Brain microvascular endothelial cell (primary cell): ENCODE data around the gene ENPP7.
A peak's percentile ranks its signal among the peaks of the same experiment; 100 is the strongest.

ENCODE experiments used
- DNase-seq: peaks from one replicate; pipeline ENCODE4 v3.0.0-alpha.2; 2020
- H3K27ac ChIP-seq: fragments of 250-450 bp; sonication (Bioruptor Pico); 2 replicates; pipeline ENCODE4 v1.5.1; 2020; ENCODE audit warnings: mild to moderate bottlenecking, moderate library complexity
- H3K27me3 ChIP-seq: fragments of 250-450 bp; sonication (Bioruptor Pico); replicated peaks from 2 replicates; pipeline ENCODE4 v1.5.1; 2020; ENCODE audit warnings: mild to moderate bottlenecking
- H3K36me3 ChIP-seq: fragments of 250-450 bp; sonication (Bioruptor Pico); replicated peaks from 2 replicates; pipeline ENCODE4 v1.5.1; 2020; ENCODE audit warnings: mild to moderate bottlenecking
- H3K4me3 ChIP-seq: 2 replicates; pipeline ENCODE4 v1.5.1; 2011; ENCODE audit warnings: low read depth, mild to moderate bottlenecking, control low read depth, low read length, moderate library complexity
- in situ Hi-C: cut with HindIII; loops from 2 replicates; pipeline ENCODE4 v1.10.0; 2017; ENCODE audit warnings: low sequenced_read_pairs, low pct_ligation_motif_present
- TF ChIP-seq, protein P1 (sequence below): IDR thresholded peaks from 2 replicates; pipeline ENCODE4 v1.5.1; 2011; ENCODE audit warnings: low read depth, mild to moderate bottlenecking, moderate library complexity, low read length, control low read depth, inconsistent platforms; ENCODE audit errors: missing control alignments

Gene ENPP7

GRCh38 chr17:79788455-79788854 is 57.7 kb downstream of the ENPP7 start:
- TF ChIP-seq, protein P1, sequence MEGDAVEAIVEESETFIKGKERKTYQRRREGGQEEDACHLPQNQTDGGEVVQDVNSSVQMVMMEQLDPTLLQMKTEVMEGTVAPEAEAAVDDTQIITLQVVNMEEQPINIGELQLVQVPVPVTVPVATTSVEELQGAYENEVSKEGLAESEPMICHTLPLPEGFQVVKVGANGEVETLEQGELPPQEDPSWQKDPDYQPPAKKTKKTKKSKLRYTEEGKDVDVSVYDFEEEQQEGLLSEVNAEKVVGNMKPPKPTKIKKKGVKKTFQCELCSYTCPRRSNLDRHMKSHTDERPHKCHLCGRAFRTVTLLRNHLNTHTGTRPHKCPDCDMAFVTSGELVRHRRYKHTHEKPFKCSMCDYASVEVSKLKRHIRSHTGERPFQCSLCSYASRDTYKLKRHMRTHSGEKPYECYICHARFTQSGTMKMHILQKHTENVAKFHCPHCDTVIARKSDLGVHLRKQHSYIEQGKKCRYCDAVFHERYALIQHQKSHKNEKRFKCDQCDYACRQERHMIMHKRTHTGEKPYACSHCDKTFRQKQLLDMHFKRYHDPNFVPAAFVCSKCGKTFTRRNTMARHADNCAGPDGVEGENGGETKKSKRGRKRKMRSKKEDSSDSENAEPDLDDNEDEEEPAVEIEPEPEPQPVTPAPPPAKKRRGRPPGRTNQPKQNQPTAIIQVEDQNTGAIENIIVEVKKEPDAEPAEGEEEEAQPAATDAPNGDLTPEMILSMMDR: no peak
- in situ Hi-C loops: loop anchor here (25.0 kb wide), 1 partner anchor 199 kb away; no protein-coding TSS in a partner anchor
- Histone ChIP-seq H3K27ac (no peak overlapping the region), H3K27me3 (peaks cover 40% of the 10 kb centered on the region), H3K36me3 (no peaks in the 10 kb centered on the region), H3K4me3 (no peak overlapping the region)
- DNase-seq: no peak

DNA sequence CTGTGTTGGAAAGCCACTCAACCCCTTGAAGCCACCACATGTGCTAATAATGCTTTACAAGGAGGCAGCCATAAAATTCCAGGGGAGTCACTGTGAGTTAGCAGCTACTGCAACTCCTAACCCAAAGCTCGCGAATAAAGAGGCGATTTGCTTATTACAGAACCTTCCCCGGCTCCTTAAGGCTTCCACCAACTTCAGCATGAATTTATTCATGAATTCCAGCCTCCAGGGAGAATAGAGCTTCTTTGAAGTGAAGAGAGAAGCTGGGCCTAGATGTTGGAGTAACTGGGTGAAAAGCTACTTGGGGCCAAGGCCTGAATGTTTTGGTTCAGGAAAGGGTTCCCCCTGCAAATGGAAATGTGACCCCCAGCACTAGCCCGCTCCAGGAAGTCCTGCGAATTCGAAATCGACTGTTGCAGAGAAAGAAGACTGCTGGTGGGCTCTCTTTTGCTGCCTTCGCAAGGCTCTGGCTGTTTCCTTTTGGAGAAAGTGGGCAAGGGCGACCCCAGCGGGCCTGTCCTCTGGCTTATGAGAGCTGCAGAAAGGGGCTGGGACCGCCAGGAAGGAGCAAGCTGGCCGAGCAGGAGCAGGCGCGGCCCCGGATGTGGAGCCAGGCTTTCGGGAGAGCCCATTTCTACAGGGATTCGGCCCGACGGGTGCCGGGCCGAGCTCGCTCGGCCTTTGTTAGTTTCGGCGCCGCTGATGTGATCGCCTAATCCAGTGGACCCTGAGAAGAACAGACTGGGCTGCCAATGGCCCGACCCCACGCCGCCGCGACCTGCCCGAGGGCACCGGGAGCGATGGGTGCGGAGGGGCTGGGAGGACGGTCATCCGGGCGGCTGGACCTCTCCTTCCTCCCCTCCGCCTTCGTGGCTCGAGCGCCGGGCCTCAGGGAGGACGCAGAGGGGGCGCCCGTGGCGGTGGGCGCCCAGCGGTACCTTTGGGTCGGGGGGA is 58.5 kb downstream of the ENPP7 start:
- Histone ChIP-seq H3K27me3 (peaks cover 40% of the 10 kb centered on the region), H3K36me3 (no peaks in the 10 kb centered on the region), H3K27ac (no peak overlapping the region), H3K4me3 (no peak overlapping the region)
- in situ Hi-C loops: loop anchor here (25.0 kb wide), 1 partner anchor 198 kb away; no protein-coding TSS in a partner anchor
- DNase-seq: no peak
- TF ChIP-seq, protein P1: peak; percentile 5

DNA sequence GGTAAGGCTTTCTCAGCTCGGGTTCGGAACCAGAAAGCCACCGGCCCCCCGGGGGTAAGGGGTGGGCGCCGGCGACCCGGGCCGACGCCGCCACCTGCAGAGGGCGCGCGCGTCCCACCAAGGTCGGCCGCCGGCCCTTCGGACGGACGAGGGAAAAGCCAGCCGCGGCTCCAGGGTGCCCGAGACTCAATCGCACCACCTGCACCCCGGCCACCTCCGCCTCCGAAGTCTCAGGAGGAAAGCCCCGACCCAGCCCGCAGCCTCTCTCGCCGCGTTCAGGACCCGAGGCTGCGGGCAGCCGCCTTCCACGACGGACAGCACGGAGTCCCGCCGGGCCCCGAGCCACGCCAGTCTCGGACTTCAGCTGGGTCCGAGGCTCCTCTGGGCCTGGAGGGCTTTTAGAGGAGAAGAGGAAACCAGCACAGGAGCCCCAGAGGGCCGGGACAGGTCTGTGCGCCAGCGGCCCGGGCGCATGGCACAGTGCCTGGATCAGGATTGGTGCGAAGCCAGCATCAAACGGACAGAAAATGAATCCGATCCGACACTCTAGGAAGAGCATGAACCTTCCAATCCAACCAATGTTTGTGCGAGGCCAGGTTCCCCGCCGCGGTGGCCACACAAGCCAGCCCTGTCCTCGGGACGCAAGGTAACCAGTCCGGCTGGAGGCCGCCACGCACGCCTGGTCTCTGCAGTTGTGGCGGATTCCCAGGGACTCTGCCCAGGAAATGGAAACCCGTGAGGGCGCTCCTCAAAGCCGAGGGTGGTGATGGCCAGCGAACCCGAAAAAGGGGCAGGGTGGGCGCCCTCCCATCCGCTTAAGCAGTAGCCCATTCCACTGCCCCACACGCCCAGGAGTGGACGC is 59.4 kb downstream of the ENPP7 start:
- TF ChIP-seq, protein P1: peak; percentile 41
- no peak for DNase-seq
- peaks cover 2% of the 10 kb centered on the region for H3K36me3 ChIP-seq
- H3K4me3 ChIP-seq: no peak overlapping the region
- H3K27me3 ChIP-seq: peaks cover 40% of the 10 kb centered on the region
- in situ Hi-C loops: loop anchor here (25.0 kb wide), 1 partner anchor 197 kb away; no protein-coding TSS in a partner anchor
- no peak overlapping the region for H3K27ac ChIP-seq

- no peak for DNase-seq
- H3K4me3 ChIP-seq: no peak overlapping the region
- peaks cover 40% of the 10 kb centered on the region for H3K27me3 ChIP-seq
- in situ Hi-C loops: loop anchor here (25.0 kb wide), 1 partner anchor 196 kb away; no protein-coding TSS in a partner anchor
- peaks cover 2% of the 10 kb centered on the region for H3K36me3 ChIP-seq
- H3K27ac ChIP-seq: no peak overlapping the region
- TF ChIP-seq, protein P1: no peak
Observed at GRCh38 chr17:79790805-79791734, 60.3 kb downstream of the ENPP7 start.

DNA sequence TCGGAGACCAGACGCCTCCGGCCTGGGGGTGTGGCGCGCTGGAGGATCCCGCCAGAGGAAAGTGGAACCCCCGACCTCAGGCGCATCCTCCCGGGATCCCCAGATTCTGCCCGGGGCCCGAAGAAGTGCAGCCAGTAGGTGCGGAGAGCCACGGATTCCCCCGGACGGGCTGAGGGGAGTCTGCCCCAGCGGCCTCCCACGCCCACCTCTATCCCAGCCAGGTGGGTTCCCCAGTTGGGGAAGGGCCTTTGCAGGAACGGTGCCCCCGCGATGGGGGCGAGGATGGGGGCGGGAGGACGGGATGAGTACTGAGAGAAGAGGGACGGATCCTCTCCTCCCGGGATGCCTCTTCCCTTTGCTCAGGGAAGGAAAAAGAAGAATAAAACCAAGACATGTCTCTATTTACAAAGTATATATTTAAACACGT is 61.0 kb downstream of the ENPP7 start:
- peaks cover 40% of the 10 kb centered on the region for H3K27me3 ChIP-seq
- H3K4me3 ChIP-seq: no peak overlapping the region
- in situ Hi-C loops: loop anchor here (25.0 kb wide), 1 partner anchor 196 kb away; no protein-coding TSS in a partner anchor
- H3K36me3 ChIP-seq: peaks cover 2% of the 10 kb centered on the region
- TF ChIP-seq, protein P1: no peak
- H3K27ac ChIP-seq: no peak overlapping the region
- DNase-seq: no peak
